Measurements from ENCODE around the gene LRRC28.

Gene LRRC28

DNA sequence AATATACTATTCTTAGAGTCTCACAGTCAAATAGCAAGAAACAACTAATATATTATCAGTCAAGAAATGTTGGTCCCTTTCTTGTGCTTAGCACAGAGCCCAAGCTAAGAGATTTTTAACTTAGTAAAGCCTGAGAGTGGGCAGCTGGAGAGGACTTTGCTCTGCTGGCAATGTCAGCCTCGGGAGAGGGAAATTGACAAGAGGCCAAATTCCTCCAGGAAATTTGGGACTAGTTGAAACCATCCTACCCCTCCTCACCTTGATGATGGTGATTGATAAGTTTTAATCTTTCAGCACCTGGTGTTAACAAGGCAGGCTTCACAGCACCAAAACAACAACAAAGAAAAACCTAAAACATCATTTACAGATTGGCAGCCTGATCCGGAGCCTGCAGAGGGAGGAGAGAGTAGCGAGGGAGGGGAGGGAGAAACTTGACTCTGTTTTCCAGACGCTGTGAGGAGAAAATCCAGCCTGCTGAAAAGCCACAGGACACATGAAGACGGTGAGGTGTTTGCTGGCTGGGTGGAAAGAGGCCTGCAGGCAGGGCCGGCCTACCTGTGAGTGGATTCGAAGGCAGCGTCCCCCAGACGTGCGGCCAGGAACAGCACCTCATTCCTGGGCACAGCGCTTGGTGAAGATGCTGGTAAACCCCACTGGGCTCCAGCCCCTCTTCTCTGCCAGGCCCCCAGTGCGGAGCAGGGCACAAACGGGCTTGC, 150.9 kb downstream of the LRRC28 start:
- no peak for DNase-seq

GRCh38 chr15:99403597-99403996, 152.3 kb downstream of the LRRC28 start:
- DNase-seq, result no peak

DNA sequence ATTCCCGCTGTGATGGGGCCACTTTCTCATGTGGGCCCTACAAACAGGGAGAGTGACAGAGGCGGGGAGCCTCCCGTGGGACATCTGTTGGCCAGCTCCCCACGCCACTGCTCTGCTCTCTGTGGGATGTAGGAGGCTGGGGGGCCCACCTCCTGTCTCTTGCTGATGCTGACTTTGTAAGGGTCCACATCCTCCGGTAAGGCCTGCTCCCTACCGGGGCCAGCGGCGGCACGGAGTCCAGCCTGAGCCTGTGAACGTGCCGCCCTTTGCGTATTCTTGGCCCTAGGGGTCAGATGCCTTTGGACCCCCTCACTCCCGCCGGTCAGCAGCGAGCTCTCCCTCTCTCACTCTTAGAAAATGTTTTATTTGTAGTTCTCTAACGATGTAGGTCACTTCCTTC, 153.2 kb downstream of the LRRC28 start:
- DNase-seq, result no peak

GRCh38 chr15:99406120-99406519, 154.8 kb downstream of the LRRC28 start:
- no peak for DNase-seq

DNA sequence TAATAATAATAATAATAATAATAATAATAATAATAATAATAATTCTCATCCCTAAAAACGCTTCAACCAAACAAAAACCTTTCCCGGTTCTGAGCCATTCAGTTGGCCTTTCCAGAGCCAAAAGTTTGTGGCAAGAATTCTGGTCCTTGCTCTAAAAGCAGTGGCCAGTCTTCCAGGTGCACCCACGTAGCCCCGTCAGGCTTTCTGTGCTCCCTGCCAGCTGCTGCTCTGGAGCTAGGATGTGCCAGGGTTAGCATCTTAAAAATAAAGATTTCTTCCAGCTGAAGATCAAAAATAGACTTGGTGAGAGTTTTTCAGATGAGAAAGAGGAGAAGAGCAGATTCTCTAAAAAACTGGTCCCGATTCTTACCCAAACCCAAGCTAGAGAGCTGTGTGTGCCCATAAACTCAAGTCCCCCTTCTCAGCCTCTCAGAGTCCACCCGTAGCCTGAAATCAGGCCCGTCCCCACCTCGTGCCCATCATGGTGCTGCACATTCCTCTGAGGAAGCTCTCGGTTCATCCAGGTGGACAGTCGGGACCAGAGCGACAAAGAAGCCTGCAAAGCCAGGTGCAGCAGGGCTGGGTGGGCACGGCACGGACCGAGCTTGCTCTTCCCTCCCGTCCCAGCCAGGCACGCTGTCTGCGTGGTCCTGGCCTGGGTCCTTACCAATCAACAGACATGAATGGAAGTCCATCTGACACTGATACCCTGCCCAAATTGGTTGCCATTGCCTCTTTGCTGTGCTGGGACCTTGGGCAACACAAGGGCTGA, 155.6 kb downstream of the LRRC28 start:
- DNase-seq, result no peak

- DNase-seq, result no peak
Observed at GRCh38 chr15:99407716-99408115, 156.4 kb downstream of the LRRC28 start.

DNA sequence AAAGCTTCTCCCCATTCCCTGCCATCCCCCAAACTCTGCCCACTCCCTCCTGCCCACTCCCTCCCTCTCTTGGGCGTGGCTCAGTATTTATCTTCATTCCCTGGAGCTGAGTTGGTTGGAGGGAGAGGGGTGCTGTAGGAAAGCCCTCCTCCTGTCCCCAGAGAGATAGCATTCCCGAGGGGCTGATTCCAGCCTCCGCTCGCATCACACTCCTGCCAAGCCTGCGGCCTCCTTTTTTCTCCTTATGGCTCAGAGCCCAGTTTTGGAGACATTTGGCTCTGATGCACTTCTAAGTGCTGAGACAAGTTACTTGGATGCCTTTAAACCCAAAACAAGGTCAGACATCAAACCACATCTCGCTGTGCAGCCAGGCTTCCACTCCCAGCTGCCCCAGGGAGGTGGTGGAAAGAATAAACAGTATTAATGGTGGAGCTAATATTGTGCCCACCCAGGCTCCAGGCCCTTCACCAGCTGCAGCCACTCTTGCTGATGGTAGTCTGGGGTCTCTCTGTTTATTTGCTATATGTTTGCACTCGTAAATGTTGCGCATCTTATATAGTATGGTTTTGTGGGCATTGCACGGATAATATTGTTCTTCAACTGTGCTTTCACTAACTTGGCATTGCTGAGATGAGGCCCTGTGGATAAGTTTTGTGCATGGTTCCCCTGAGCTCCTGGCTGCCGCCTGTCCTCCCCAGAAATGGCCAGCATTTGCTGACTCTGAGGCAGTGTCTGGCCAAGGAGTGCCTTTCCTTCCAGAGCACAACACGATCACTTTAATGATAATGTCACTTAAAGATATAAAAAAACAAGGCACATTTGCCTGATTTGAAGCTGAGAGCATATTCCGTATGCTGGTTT, 157.2 kb downstream of the LRRC28 start:
- no peak for DNase-seq

DNA sequence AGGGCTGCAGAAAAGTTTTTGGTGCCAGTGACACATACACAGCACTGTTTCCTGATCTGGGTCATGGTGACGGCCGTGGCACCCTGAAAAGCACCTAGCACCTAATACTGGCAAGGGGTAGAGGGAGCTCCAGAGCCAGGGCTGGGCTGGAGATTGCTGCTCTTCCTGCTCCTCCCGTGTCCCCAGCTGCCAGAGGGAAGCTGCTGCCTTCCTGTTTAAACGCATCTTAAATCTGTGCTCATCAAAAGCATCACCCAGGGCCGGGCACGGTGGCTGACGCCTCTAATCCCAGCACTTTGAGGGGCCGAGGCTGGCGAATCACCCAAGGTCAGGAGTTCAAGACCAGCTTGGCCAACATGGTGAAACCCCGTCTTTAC, 157.8 kb downstream of the LRRC28 start:
- no peak for DNase-seq

DNA sequence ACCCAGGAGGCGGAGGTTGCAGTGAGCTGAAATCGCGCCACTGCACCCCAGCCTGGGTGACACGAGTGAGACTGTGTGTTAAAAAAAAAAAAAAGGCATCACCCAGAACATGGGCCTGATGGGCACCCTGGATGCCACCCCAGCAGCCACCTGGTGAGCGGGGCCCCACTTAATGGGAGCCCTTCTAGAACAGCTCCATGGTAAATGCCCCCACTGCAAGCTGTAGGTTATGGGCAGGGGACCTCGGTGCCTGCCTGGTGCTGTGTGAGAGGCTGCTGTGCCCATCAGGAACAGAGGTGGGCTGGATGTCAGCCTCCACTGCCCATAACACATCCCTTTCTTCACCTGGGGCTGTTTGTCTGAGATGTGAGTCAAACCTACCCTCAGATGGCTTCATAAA, 158.3 kb downstream of the LRRC28 start:
- DNase-seq, result no peak

GRCh38 chr15:99410477-99410876, 159.2 kb downstream of the LRRC28 start:
- no peak for DNase-seq

GRCh38 chr15:99411234-99411633, 160.0 kb downstream of the LRRC28 start:
- no peak for DNase-seq

GRCh38 chr15:99412082-99412481, 160.8 kb downstream of the LRRC28 start:
- no peak for DNase-seq

- no peak for DNase-seq
Observed at GRCh38 chr15:99412626-99413025, 161.3 kb downstream of the LRRC28 start.

- no peak for DNase-seq
Observed at GRCh38 chr15:99413955-99414754, 162.9 kb downstream of the LRRC28 start.

DNA sequence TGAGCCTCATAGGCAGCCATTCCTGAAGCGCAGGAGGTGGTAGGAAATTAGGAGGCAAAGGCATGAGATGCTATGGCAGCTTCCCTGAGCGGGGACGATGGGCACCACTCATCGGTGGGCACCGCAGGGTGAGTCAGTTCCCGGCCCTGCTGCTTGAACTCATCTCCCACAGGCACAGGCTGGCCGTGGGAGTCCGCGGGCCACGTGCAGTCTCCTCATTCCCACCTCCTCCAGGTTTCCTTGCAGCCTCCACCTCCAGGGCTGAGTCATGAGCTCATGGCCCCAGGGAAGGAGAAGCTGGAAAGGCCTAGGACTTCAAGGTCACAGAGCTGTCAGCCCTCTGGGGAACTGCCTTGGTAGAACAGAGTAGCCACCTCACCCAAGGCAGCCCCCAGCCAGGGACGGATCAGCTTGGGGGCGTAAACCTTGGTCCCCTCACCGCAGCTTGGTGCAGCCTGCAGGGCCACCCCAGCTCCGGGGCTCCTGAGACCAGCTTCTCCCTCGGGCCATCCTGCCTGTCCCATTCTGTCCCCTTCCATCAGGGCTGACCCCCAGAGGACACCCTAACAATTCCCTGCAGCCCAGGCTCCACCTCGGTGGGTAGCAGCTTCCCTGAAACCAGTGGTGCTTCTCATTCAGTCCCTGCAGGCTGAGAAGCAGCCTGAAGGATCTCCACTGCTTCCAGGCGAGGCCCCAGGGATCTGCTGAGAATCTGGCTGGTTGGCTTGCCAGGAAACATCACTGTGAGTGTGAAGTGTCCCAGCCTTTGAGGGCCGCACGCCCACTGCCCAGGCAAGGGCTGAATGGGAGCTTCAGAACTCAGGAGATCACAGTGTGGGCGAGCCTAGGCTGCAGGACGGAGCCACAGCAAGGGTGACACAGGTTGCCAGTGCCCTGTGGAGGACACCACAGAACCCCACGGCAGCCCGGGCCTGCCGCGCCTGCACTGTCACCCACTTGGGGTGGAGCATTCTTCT, 163.8 kb downstream of the LRRC28 start:
- DNase-seq, result no peak

- no peak for DNase-seq
Observed at GRCh38 chr15:99416191-99417188, 165.2 kb downstream of the LRRC28 start.

GRCh38 chr15:99421172-99421656, 169.9 kb downstream of the LRRC28 start:
- DNase-seq, result no peak

DNA sequence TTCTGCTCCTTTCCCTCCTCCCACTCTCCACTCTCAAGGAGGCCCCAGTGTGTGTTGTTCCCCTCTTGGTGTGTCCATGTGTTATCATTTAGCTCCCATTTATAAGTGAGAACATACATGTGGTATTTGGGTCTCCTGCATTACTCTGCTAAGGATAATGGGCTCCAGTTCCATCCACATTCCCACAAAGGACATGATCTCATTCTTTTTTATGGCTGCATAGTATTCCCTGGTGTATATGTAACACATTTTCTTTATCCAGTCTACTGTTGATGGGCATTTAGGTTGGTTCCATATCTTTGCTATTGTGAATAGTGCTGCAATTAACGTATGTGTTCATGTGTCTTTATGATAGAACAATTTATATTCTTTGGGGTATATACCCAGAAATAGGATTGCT, 170.5 kb downstream of the LRRC28 start:
- no peak for DNase-seq

- DNase-seq, result no peak
Observed at GRCh38 chr15:99423186-99424130, 172.2 kb downstream of the LRRC28 start.
